Mucosa of rectum (tissue), 2 donors: ENCODE results near the gene PRKG1.

Experiments
- H3K27ac ChIP-seq, 2 donors: one replicate each; pipeline ENCODE4 v1.7.0; 2013; ENCODE audit warnings: inconsistent platforms in 2 of 2, low read depth in 2 of 2, low read length in 2 of 2
- H3K27me3 ChIP-seq, 2 donors: one replicate each; pipeline ENCODE4 v1.7.0; 2013; ENCODE audit warnings: low read length in 2 of 2; ENCODE audit not compliant: control insufficient read depth in 2 of 2, insufficient read depth in 2 of 2
- H3K36me3 ChIP-seq, 2 donors: one replicate each; pipeline ENCODE4 v1.7.0; 2013; ENCODE audit warnings: low read length in 2 of 2; ENCODE audit not compliant: control insufficient read depth in 2 of 2, insufficient read depth in 2 of 2
- H3K4me1 ChIP-seq, 2 donors: one replicate each; pipeline ENCODE4 v1.7.0; 2013; ENCODE audit warnings: low read length in 2 of 2, mild to moderate bottlenecking in 1 of 2; ENCODE audit not compliant: control insufficient read depth in 2 of 2, insufficient read depth in 2 of 2
- H3K4me3 ChIP-seq, 2 donors: one replicate each; pipeline ENCODE4 v1.7.0; 2013; ENCODE audit warnings: low read length in 2 of 2
- H3K9ac ChIP-seq, 2 donors: one replicate each; pipeline ENCODE4 v1.7.0; 2013; ENCODE audit warnings: low read length in 2 of 2, low read depth in 1 of 2, mild to moderate bottlenecking in 1 of 2
- H3K9me3 ChIP-seq, 2 donors: one replicate each; pipeline ENCODE4 v1.7.0; 2013; ENCODE audit warnings: low read length in 2 of 2; ENCODE audit not compliant: control insufficient read depth in 2 of 2
- donor health status: healthy.
- donor health status: Normal muscosa, but diverticular disease.

PRKG1 gene

GRCh38 chr10:51800725-51801424 lies 726.6 kb downstream of the PRKG1 start:
- Histone ChIP-seq H3K27me3 (no peaks in the 10 kb centered on the region), H3K9me3 (no peaks in the 10 kb centered on the region), H3K4me1 (no peaks in the 10 kb centered on the region), H3K27ac (no peak overlapping the region), H3K4me3 (no peak overlapping the region), H3K9ac (no peak overlapping the region), H3K36me3 (no peaks in the 10 kb centered on the region)

GRCh38 chr10:51802030-51802429 lies 727.7 kb downstream of the PRKG1 start:
- H3K9me3 ChIP-seq: no peaks in the 10 kb centered on the region
- no peaks in the 10 kb centered on the region for H3K36me3 ChIP-seq
- H3K27ac ChIP-seq: no peak overlapping the region
- no peak overlapping the region for H3K9ac ChIP-seq
- no peaks in the 10 kb centered on the region for H3K4me1 ChIP-seq
- H3K27me3 ChIP-seq: no peaks in the 10 kb centered on the region
- H3K4me3 ChIP-seq: no peak overlapping the region

GRCh38 chr10:51804866-51805265 lies 730.6 kb downstream of the PRKG1 start:
- no peak overlapping the region for H3K4me3 ChIP-seq
- no peaks in the 10 kb centered on the region for H3K4me1 ChIP-seq
- no peak overlapping the region for H3K9ac ChIP-seq
- no peaks in the 10 kb centered on the region for H3K9me3 ChIP-seq
- no peak overlapping the region for H3K27ac ChIP-seq
- no peaks in the 10 kb centered on the region for H3K36me3 ChIP-seq
- H3K27me3 ChIP-seq: no peaks in the 10 kb centered on the region

- no peak overlapping the region for H3K4me3 ChIP-seq
- H3K27ac ChIP-seq: no peak overlapping the region
- H3K9me3 ChIP-seq: no peaks in the 10 kb centered on the region
These were observed 732.0 kb downstream of the PRKG1 start for GRCh38 chr10:51806079-51806835.

GRCh38 chr10:51808187-51808586 lies 733.9 kb downstream of the PRKG1 start:
- Histone ChIP-seq H3K4me1 (no peaks in the 10 kb centered on the region), H3K9me3 (no peaks in the 10 kb centered on the region), H3K36me3 (no peaks in the 10 kb centered on the region), H3K4me3 (no peak overlapping the region), H3K9ac (no peak overlapping the region), H3K27ac (no peak overlapping the region), H3K27me3 (no peaks in the 10 kb centered on the region)

More at GRCh38 chr10:51806079-51806835, 732.0 kb downstream of the PRKG1 start:
- no peak overlapping the region for H3K9ac ChIP-seq
- H3K4me1 ChIP-seq: no peaks in the 10 kb centered on the region
- no peaks in the 10 kb centered on the region for H3K36me3 ChIP-seq
- no peaks in the 10 kb centered on the region for H3K27me3 ChIP-seq

- Histone ChIP-seq H3K36me3 (no peaks in the 10 kb centered on the region), H3K4me1 (peaks cover 0 to 3% of the 10 kb centered on the region in 2 donors), H3K9ac (no peak overlapping the region), H3K9me3 (no peaks in the 10 kb centered on the region), H3K27ac (no peak overlapping the region), H3K27me3 (no peaks in the 10 kb centered on the region), H3K4me3 (no peak overlapping the region)
These were observed 741.4 kb downstream of the PRKG1 start for GRCh38 chr10:51815723-51816122.

- Histone ChIP-seq H3K9me3 (no peaks in the 10 kb centered on the region), H3K9ac (no peak overlapping the region), H3K4me3 (no peak overlapping the region), H3K27me3 (no peaks in the 10 kb centered on the region), H3K27ac (no peak overlapping the region), H3K4me1 (no peaks in the 10 kb centered on the region), H3K36me3 (no peaks in the 10 kb centered on the region)
These were observed 746.8 kb downstream of the PRKG1 start for GRCh38 chr10:51821045-51821444.

- Histone ChIP-seq H3K36me3 (no peaks in the 10 kb centered on the region), H3K4me1 (no peaks in the 10 kb centered on the region), H3K9ac (no peak overlapping the region), H3K27me3 (no peaks in the 10 kb centered on the region), H3K9me3 (no peaks in the 10 kb centered on the region), H3K4me3 (no peak overlapping the region), H3K27ac (no peak overlapping the region)
These were observed 747.5 kb downstream of the PRKG1 start for GRCh38 chr10:51821745-51822144.

GRCh38 chr10:51832652-51833383 lies 758.5 kb downstream of the PRKG1 start:
- Histone ChIP-seq H3K36me3 (no peaks in the 10 kb centered on the region), H3K9me3 (no peaks in the 10 kb centered on the region), H3K27ac (no peak overlapping the region), H3K9ac (no peak overlapping the region), H3K4me1 (no peaks in the 10 kb centered on the region), H3K4me3 (no peak overlapping the region), H3K27me3 (no peaks in the 10 kb centered on the region)

GRCh38 chr10:51834548-51834947 lies 760.3 kb downstream of the PRKG1 start:
- Histone ChIP-seq H3K27ac (no peak overlapping the region), H3K4me3 (no peak overlapping the region), H3K9me3 (no peaks in the 10 kb centered on the region), H3K9ac (no peak overlapping the region), H3K36me3 (no peaks in the 10 kb centered on the region), H3K27me3 (no peaks in the 10 kb centered on the region), H3K4me1 (no peaks in the 10 kb centered on the region)
